GM18511 (cell line): ENCODE measurements around the gene CEBPE.
A peak's percentile ranks its signal among the peaks of the same experiment; 100 is the strongest.

Source experiments
- ATAC-seq: cut with Tn5 transposase; IDR thresholded peaks from one replicate; pipeline ENCODE4 v1.9.1; 2021; ENCODE audit warnings: mild to moderate bottlenecking, moderate library complexity; ENCODE audit not compliant: unreplicated experiment

The CEBPE gene

DNA sequence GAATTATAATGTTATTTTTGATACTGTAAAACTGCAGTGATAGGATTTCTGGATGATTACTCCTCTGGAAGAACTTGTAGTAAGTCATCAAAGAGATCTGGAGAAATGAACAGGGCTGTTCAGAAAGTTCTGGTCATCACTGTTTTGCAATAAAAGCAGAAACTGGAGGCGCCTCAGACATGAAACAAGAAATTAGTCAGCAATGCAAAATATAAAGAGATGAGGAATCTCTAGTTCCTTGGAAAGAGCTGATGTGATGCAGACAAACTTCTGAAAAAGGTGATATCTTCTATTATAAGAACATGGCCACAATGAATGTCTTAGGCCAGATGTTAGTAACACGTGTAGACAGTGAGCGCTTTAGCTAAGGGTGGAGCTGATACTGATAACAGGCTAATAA, 33.6 kb downstream of the CEBPE start:
- no peak for ATAC-seq

DNA sequence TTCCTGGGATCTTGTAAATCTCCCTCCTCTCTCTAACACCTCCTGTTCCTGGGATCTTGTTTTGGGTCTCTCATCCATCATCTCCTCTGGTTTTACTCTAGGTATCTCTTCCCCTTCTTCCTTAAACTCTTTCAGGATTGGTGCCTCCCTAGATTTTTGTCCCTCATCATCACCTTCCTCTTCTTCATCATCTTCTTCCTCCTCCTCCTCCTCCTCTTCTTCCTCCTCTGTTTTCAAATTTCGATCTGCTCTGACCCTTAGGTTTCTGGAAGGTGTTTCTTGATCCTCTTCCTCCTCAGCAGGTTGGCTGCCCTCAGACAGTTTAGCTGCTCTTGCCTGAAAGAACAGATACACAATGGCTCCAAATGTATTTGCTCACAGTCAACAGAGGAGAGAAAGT, 38.6 kb downstream of the CEBPE start:
- no peak for ATAC-seq

DNA sequence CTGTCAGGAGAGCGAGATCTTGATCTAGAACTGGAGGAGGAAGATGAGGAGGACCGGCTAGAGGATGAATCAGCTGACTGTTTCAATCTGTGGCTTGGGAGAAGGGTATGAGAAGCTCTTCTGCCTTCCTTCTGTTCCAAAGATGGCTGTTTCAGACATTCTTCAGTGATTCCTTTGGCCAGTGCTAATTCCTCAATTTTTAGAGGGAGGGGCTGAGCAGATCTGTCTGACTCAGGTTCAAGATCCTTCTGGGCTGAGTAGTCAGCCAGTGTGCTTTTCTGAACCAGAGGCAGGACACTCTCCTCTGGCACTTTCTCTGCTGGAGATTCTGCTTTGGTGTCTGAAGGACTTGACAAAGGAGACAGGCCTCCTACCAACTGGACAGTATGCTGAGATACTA, 39.3 kb downstream of the CEBPE start:
- no peak for ATAC-seq

DNA sequence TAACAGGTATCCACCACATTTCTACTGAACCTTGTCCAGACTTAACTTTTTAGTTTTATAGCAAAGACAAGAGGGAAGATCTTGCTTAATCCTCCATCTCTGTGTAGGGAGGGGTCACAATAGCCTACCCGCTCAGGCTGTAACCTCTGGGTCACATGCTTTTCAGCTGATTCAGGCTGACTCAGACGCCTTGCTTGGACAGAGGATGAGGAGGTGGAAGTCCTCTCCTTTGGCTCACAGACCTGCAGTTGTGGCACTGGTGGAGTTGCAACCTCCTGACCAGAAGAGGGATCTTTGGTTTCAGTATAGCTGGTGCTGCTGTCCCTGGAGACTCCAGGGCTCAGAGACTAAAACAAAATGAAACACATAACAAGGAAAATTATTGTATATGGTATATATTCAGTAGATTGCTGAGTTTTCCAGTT, 40.4 kb downstream of the CEBPE start:
- ATAC-seq, result no peak

DNA sequence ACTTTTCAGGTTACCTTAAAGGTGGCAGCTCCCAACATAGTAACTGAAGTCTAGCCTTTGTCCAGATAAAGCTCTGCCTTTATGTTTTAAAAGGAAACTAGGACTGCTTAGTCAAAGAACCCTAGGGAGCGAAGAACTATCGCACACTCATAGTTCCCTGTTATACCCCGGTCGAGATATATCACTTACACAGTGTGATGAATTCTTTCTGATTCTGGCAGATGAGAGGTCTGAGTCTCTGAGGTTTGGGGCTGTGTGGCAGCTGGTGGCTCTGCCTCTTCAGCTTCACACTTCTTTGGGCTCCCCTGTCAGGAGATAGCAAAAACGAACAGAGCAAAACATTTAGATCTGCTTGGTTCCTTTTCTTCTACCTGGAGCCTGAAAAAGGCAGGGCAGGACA, 41.1 kb downstream of the CEBPE start:
- ATAC-seq, result no peak

DNA sequence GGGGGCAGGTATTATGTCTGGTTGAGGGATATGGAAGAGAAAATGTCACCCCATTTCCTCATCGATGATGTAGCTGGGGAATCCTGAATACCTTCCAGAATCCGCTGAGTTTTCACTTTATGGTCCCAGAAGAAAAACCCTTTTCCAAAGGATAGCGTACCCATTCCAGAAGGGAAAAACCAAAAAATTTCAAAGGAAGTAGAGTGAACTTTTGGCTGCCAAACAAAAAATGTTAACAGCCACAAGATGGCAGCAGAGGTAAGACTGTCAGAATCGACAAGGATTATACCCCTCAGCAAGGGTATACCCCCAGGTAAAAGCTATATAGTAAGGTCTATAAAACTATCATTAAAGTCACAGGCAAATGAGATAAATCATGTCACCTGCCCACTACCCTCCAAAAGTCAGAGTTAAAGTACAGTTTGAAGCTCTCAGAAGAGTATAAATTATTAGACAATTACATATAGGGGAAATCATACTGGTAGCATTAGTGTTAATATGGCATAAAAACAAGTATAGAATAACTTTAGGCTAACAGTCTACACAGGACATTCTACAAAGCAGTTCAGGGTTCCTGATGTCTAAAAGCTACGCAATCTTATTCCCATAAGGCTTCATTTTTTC, 42.2 kb downstream of the CEBPE start:
- peak; percentile 44 for ATAC-seq

DNA sequence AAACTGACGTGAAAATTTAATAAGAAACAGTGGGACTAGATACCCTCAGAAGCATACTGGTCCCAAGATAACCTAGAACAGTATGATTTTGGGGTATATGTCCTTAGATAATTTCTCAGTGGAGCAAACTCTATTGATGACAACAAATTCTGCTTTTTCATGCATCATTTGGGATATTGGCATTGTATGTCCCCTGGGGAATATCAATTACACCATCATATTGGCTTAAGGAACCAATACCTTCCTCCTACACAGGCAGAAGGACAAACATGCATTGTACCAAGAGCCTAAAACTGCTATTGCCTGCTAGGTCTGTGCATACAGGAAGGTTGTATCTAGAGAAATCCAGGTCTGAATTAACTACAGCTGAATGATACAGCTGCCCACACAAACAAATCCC, 44.1 kb downstream of the CEBPE start:
- no peak for ATAC-seq

DNA sequence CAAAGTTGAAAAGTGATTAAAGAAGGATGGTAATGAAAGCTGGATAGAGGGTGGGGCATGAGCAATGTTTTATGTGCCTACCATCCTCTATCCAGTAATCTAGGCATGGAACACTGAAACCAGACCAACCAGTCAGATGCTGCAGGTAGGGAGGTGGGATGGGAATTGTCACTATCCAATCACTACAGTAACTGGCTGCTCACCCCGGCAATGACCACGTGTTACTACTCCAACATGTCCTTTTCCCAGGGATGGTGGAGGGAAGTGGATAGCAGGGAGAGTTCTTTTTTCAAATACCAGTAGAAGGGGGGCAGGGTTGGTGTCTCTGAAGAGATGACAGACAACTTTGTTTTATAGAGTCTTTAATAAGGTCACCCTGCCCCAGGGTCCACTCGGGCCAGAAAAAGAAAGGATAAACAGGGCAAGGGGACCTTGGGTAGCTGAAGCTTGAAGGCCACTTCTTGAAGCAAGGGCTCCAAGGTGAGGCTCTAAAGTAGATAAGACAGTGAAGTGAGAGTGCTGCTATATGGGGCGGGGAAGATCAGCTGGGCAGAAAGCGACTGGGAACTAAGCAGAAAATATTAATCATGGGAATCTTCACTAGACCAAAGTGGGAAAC, 47.0 kb downstream of the CEBPE start:
- ATAC-seq, result no peak

DNA sequence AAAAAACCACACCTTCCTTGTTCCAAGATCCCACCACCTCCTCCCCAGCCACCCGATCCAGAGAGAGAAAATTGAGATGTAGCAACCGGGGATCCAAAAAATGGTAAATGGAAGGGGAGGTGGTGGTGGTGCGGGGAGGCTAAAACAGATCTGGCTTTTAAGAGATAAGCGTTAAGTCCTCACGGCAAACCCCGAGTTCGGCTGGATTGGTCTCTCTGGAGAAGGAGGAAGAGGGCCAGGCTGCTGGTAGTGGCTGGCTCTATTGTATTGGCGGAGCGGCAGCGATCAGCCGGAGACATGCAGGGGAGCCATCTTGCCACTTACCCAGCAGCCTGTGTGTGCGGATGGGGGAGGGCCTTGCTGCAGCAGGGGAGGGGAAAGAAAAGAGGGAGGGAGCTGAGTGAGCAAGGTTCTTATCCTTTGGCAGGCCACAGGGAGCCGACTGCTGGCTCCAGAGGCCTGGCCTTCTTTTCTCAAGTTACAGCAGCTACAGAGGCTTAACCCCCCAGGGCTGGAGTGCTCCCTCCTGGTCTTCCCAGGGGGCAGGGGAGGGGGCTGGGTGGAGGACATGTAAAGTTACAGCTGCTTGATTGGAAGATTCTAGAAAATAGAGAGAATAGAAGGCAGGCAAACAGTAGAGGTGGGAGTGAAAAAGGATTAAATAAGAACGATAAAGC, 47.7 kb downstream of the CEBPE start:
- peak; percentile 88 for ATAC-seq

DNA sequence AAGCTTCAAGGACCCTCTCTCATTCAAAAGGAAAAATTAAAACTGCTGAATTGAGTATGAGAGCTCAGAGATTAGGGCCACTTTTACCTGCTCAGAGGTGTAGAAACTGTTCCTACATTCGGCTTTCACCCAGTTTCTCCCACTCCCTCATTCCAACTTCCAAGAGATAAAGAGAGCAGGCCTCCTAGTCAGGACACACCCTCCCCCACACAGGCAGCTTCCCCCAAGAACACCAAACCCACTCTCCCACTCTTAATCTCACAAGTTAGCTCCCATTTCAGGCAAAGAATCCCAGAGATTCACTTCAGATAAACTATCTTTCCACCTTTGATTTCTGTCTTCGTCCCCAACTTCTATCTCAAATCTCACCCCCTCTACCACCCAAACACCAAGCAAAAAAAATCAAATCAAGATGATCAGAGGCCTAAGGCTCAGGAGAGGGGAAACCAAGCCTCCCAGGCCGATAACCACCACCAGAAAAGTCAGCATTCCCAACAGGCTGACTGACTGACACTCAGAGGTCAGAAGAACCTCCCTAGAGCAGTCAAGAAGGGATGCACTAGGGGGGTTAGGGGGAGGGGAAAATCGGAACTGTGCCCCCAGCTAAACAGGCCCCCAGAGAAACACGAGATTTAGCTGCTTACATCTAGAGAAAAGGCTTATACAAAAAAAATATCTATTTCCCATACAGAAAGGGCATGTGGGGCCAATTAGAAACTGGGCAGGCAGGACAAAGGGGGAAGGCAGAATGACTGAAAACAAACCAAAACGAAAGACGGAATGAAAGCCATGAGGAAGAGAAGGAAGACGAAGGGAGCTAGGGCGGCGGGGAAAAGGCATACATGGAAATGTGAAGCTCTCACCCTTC, 48.6 kb downstream of the CEBPE start:
- no peak for ATAC-seq

DNA sequence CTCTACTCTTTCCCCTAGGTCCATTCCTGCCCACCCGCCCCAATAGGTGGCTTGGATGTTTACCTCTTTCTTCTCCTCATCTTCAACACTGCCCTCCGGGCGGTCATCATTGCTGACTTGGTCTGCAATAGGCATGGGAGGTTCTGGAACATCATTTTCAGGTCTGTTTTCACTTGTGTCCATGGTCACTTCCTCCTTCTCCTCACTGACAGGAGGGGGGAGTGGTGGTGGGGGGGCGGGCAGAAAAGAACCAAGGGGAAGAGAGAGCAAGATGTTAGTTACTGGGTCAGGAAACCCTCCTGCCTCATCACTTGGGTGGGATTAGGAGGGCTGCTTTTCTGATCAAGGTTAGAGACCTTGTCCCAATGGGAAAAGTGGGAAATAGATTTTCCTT, 49.6 kb downstream of the CEBPE start:
- ATAC-seq, result no peak

DNA sequence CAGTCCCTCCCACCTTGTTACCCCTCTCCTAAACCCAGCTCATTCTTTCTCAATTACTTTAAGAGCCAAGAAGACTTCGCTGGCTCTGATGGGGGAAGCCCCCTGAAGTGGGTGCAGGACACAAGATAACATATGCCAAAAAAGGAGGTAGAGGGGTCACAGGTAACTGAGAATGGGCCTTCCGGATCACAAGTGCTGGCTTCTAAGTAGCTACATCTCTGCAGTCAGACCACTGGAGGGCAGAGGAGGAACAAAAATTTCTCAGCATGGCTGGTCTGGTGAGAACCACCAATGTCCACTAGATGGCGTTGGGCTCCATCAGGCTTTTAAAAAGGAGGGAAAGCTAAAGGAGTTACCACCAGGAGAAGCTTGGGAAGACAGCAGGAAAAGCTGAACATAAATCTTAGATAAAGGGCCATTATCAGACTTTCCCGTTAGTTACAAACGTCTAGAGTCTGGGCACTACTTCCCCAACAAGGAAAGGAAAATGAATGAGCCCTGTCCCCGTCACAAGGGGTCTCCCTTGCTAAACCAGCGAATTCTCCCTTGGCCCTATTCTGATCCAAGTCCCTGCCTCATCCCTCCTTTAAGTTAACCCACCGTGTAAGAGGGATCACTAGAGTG, 50.2 kb downstream of the CEBPE start:
- peak; percentile 75 for ATAC-seq

DNA sequence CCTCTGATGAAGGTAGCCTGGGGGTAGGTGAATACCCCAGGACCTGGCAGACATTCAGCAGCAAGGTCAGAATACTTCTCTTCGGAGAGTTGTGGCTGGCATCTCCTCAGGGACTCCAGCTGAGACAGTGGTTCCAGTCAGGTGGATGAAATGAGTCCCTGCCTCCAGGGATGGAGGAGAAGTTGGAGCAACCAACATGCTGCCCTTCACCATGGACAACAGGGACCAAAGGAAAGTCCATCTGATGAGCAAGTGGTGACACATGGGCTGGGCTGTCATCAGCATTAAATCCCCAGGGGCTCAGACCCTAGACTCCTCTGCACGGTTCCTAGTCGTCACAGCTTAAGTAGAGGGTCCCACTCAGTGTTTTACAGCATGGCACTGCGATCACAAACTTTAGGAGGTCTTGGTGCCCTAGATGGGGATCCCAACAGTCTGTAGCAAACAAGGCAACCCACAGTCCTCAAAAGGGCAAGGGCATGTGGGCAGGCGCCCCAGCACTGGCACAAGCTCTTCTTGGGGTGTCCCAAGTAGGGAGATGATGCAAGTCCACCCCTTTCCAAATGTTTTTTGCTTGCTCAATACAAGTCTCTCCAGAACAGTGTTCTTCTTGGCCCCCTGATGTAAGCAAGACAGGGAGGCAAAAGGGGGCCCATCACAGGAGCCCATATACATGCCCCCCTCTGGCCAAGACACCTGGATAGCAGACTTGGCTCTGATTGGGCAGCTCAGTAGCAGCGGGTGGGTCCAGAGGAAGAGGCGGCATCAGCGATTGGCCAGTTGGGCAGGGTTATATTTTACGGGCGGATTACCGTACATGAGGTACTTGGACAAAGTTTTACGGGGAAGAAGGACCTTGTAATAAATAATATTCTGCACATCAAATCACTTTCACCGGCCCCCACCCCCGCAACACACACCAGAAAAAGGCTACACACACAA, 50.9 kb downstream of the CEBPE start:
- ATAC-seq, result no peak
